HG02870 (cell line): ENCODE data around the gene ATP6V0B.

Experiments used
- ATAC-seq: cut with Tn5 transposase; IDR thresholded peaks from one replicate; pipeline ENCODE4 v1.9.1; 2021; ENCODE audit warnings: mild to moderate bottlenecking, moderate library complexity; ENCODE audit not compliant: unreplicated experiment

Gene ATP6V0B

GRCh38 chr1:43974443-43975248 lies at the start of gene ATP6V0B:
Gene ATP6V0B, plus strand, starts transcription at chr1:43974960. Its CDS starts 81 bp downstream, at chr1:43975041.
- peak; percentile 61 for ATAC-seq

GRCh38 chr1:43925846-43926245 lies 48.9 kb upstream of the ATP6V0B start:
- no peak for ATAC-seq

- ATAC-seq = no peak
These were observed 44.4 kb upstream of the ATP6V0B start for GRCh38 chr1:43930168-43930948.

- no peak for ATAC-seq
These were observed 43.8 kb upstream of the ATP6V0B start for GRCh38 chr1:43930949-43931275.

GRCh38 chr1:43931711-43932660 lies 42.8 kb upstream of the ATP6V0B start:
- no peak for ATAC-seq

GRCh38 chr1:43932786-43933385 lies 41.9 kb upstream of the ATP6V0B start:
- no peak for ATAC-seq

- ATAC-seq = no peak
These were observed 41.2 kb upstream of the ATP6V0B start, which contains the start of gene ARTN for GRCh38 chr1:43933386-43934100. Gene ARTN, plus strand, starts transcription at chr1:43933801. Its CDS starts 1,856 bp downstream, at chr1:43935657.

GRCh38 chr1:43934101-43934985 lies 40.4 kb upstream of the ATP6V0B start:
- no peak for ATAC-seq

- no peak for ATAC-seq
These were observed 39.8 kb upstream of the ATP6V0B start for GRCh38 chr1:43934986-43935324.

- no peak for ATAC-seq
These were observed 38.9 kb upstream of the ATP6V0B start for GRCh38 chr1:43935711-43936427.

GRCh38 chr1:43936431-43937151 lies 38.2 kb upstream of the ATP6V0B start:
- ATAC-seq = no peak

GRCh38 chr1:43937179-43937865 lies 37.4 kb upstream of the ATP6V0B start:
- ATAC-seq = no peak

- ATAC-seq = no peak
These were observed 36.4 kb upstream of the ATP6V0B start for GRCh38 chr1:43938383-43938782.

- ATAC-seq = no peak
These were observed 35.7 kb upstream of the ATP6V0B start for GRCh38 chr1:43938892-43939587.

- no peak for ATAC-seq
These were observed 32.3 kb upstream of the ATP6V0B start for GRCh38 chr1:43942411-43942810.

- ATAC-seq = no peak
These were observed 29.9 kb upstream of the ATP6V0B start for GRCh38 chr1:43944860-43945259.
